Measurements from ENCODE around the gene PAFAH1B1. TPM values are rescaled to one million over a fixed set of nuclear protein-coding genes. Genes with fewer than 3 reads are reported as not detected.
"Not testable (repeated sequence)": the region's sequence is repeated elsewhere in the genome, so short reads cannot be mapped to it uniquely, and the experiment has no call there.

Gene PAFAH1B1
- total RNA-seq, 1 experiment from 2014 or later = 31.6 TPM

DNA sequence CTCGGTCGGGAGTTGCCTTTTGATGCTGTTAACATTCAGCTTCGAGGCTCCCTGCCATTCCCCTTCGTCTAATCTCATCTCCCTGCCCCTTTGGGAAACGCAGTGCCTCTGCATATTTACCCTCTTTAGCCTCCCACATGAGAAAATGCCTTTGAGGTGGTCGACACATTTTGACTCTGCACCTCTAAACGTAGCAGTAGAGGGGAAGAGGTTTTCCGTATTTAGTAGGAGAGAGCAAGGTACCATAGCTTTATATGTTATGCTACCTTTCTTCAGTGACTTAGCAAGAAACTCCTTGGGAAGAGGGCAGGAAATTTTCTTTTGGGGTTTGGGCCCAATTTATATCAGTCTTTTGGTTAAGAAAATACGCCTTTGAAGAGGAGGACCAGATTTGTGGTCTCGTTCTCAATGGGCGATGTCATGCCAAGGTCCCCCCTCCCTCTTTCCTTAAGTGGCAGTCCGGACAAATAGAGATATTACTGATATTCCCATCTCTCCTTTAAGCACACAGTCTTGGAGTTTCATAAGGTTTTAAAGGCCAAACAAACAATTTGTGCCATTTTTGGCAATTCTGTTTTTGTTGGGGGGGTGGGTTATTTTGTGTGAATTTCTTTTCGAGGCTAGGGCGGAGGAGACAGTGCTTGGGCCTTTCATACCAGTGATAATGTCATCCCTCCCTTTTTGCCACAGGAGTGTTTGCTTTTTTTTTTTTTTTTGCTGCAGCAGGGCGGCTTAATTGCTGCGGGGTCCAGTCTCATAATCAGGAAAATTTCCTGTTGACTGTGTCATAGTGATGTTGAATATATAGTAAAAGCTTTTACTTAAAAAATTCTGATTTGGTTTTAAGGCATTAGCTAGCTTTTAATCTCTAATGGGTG, 1.5 kb downstream of the PAFAH1B1 start:
- peak; percentile 17 for DNase-seq (ENCODE audit: low spot score)

DNA sequence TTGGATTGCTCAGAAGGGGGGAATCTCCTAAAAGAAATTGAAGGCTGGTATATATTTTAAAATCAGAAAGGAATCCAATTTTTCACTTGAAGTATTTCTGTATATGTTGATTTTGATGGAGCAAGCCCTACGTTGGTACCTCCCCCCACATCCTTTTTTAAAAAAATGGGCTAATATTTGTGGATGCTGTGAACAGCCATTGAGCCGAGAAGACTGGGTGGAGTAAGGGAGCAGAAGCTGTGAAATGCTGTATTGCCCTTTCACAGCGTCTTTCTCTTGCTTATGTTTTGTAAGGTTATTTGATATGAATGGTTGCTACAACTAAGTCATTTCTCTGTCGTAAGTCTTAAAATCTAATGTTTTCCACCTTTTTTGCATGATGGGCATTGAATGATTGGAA, 2.3 kb downstream of the PAFAH1B1 start:
- no peak for DNase-seq (ENCODE audit: low spot score)

DNA sequence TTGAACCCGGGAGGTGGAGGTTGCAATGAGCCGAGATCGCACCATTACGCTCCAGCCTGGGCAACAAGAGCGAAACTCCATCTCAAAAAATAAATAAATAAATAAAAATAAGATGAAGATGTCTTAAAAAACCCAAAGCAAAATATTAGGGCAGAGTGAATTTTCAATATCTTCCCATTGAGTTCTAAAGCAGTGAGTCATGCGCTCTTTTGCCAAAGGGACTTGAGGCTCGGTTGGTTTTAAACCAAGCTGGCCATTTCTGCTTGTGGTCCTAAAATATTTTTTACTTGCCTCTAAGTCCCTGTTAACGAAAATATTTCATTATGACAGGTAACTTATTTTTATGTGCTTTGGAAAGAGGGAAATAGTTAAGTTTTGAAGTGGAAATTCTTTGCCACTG, 4.7 kb downstream of the PAFAH1B1 start:
- no peak for DNase-seq (ENCODE audit: low spot score)

DNA sequence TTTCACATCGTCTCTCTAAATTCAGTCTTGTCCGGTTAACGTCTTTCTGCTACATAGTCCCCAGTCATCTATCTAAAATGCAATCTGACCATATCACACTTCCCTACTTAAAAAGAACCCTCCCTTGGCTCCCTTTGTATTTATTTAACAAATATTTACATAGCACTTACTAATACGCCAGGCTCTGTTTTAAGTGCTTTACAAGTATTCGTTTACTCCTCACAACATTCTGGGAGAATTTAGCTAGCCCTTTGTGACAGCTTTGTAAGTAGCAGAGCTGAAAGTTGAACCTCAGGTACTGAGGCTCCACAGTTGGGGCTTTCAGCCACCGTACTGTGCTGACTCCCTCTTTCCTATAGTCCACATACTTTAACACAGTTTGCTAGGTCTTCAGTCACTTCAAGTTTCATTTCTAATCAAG, 9.2 kb downstream of the PAFAH1B1 start:
- peak; percentile 16 for DNase-seq (ENCODE audit: low spot score)

DNA sequence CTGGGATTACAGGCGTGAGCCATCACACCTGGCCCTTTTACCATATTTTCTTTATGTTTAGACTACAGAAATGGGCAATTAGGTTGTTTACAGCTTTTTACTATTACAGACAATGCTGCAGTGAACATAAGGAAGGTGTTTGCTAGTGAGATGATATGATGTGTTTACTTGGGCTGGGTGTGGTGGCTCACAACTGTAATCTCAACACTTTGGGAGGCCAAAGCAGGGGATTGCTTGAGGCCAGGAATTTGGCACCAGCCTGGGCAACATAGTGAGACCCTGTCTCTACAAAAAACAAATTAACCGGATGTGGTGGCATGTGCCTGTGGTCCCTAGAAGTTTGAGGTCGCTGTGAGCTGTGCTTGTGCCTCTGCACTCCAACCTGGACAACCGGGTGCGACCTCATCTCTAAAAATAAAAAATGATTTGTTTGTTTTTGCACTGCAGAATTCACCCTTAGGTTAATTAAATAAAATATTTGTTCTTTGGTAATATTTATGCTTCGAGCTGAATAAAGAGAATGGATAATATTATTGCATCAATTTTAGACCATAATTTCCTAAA, 15.0 kb downstream of the PAFAH1B1 start:
- DNase-seq (ENCODE audit: low spot score) = no peak

DNA sequence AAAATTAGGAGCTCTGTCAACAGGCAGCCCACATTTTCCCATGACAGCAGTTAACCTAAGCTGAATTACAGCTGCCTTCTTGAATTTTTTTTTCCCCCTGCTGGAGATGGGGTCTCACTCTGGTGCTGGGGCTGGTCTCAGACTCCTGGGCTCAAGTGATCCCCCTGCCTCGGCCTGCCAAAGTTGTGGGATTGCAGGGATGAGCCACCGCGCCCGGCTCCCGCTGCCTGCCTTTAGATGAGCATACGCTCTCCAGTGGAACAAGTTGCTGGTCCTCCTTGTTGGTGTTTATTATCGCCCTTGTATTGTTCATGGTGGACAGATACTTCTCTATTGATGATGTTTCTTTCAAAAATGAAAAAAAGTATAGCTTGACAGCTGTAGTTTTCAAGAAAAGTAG, 15.6 kb downstream of the PAFAH1B1 start:
- DNase-seq (ENCODE audit: low spot score) = no peak

DNA sequence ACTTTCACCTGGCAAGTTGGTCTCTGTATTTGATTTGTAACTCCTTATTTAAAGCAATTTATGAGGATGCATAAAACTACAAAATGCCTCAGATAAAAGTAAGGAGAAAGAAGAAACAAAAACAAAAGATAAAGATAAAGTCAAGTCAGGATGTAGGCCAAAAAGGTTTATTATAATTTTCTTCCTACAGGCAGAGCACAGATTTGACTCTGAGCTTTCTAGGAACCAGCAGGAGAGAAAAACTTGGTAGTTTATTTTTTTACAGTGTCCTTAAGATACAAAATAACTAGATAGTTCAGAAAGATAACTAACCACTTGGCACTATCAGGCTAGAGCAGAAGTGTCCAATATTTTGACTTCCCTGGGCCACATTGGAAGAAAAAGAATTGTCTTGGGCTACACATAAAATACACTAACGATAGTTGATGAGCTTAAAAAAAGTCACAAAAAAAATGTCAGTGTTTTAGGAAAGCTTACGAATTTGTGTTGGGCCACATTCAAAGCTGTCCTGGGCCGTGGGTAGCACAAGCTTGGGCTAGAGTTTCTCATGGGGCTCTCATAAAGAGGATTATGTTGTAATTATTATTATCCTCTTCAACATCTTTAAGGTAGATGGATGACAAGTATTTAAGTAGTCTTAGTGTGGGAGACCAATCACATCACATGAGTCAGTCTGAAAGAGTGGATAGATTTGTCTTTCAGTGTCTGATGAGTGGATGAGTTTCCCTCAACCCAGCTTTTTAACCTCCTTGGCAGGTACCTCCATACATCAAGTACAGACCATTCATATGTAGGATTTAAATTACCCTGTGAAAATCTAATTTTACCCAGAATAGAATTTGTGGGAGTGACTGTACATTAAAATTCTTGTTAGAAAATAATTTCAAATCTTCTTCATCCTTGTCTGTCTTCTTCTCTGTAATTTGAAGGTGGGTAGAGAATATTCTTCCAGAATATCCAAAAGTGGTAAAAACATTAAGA, 17.0 kb downstream of the PAFAH1B1 start:
- DNase-seq (ENCODE audit: low spot score) = no peak

DNA sequence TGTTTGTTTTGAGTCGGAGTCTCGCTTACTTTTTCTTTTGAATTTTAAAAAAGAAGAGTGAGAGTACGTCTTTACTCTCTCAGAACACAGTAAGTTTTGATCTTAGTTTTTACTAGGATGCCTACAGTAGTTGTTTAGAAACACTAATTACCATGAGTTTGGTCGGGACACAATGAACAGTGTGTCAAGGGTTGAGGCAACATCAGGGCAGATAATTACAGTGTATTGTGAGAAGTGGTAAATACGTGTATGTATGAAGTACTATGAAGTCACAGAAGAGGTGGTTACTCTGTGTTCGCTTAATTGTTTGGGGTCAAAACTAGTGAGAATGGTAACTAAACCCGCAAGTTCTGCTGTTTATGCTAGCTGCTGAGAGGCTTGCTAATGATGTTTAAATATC, 18.2 kb downstream of the PAFAH1B1 start:
- DNase-seq (ENCODE audit: low spot score) = no peak

DNA sequence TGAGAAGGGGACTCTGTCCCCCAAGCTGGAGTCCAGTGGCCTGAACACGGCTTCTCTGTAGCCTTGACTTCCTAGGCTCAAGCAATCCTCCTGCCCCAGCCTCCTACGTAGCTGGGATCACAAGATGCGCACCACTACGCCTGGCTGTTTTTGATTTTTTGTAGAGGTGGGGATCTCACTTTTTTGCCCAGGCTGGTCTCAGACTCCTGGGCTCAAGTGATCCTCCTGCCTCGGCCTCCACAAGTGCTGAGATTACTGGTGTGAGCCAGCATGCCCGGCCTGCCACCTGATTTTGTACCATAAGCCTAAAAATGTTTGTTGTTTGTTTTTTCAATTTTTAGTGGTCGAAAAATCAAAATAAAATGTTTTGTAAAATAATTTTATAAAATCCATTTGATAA, 19.2 kb downstream of the PAFAH1B1 start:
- DNase-seq (ENCODE audit: low spot score) = no peak

DNA sequence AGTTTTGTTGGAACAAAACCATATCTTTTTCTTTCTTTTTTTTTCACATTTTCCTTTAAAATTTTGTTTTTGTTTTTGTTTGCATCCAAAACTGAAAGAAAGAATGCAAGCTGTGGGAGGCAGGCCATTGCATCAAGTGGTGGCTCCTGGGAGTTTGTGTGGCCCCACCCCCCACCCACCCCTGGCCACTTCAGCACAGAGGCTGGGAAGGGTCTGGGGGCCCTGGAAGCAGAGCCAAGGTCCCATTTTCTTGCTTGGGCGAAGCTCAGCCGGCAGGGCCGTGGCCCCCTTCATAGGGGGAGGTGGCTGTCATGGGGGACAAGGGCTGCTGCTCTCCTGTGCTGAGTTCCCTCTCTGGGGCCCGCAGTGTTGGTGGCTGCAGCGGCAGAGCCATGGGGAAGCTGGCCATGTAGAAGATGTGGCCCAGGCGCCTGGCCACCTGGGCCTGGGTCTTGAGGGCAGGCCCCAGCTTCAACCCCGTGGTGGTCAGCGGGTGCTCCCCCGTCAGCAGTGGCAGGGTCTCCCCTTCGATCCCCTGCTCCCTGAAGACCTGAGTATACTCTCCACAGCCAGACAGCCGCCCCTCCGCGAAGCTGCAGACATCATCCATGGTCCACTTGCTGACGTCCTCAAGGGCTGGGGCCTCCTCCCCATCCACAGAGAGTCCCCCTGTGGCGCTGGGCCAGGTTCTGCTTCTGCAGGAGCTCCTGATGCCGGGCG, 19.8 kb downstream of the PAFAH1B1 start:
- DNase-seq (ENCODE audit: low spot score) = no peak

DNA sequence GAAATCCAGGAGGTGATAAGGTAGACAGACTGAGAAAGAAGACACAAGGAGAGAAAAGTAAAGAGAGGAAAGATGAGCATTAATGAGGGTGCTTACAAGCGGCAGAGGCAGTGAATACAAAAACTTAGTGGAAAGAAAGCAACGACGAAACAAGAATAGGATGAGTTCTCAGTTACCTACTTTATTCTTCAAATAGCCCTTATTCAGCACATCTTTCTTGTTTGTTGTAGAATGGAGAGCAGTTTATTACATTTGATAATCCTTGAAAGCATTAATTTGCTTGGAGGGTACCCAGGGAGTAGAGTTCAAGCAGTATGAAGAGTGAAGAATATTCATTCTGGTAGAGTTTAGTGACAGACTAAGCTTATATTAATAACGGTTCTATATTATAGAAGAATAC, 22.4 kb downstream of the PAFAH1B1 start:
- no peak for DNase-seq (ENCODE audit: low spot score)

DNA sequence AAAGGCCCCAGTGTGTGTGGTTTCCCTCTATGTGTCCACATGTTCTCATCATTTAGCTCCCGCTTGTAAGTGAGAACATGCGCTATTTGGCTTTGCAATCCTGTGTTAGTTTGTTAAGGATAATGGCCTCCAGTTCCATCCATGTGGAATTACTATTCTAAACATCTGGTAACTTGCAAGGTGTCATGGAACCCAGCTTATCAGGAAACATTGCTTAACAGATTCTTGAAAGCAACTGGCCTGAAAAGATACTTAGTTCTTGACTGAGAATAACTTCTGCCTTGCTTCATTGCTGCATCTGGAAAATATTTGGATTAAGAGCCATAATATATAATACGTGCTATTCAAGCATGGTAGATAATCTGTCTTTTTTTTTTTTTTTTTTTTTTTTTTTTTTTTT, 27.8 kb downstream of the PAFAH1B1 start:
- no peak for DNase-seq (ENCODE audit: low spot score)

DNA sequence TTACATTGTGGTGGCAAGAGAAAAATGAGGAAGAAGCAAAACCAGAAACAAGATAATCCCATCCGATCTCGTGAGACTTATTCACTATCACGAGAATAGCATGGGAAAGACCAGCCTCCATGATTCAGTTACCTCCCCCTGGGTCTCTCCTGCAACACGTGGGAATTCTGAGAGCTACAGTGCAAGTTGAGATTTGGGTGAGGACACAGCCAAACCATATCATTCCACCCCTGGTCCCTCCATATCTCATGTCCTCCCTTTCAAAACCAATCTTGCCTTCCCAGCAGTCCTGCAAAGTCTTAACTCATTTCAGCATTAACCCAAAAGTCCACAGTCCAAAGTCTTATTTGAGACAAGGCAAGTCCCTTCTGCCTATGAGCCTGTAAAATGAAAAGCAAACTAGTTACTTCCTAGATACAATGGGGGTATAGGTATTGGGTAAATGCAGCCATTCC, 28.5 kb downstream of the PAFAH1B1 start:
- not testable (repeated sequence) for DNase-seq (ENCODE audit: low spot score)

DNA sequence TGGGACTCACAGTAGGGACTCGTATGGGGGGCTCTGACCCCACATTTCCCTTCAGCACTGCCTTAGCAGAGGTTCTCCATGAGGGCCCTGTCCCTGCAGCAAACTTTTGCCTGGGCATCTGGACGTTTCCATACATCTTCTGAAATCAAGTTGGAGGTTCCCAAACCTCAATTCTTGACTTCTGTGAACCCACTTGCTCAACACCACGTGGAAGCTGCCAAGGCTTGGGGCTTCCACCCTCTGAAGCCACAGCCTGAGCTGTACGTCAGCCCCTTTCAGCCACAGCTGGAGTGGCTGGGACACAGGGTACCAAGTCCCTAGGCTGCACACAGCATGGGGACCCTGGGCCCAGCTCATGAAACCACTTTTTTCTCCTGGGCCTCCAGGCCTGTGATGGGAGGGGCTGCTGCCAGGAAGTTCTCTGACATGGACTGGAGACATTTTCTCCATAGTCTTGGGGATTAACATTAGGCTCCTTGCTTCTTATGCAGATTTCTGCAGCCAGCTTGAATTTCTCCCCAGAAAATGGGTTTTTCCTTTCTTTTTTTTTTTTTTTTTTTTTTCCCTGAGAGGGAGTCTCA, 29.4 kb downstream of the PAFAH1B1 start:
- DNase-seq (ENCODE audit: low spot score) = not testable (repeated sequence)

DNA sequence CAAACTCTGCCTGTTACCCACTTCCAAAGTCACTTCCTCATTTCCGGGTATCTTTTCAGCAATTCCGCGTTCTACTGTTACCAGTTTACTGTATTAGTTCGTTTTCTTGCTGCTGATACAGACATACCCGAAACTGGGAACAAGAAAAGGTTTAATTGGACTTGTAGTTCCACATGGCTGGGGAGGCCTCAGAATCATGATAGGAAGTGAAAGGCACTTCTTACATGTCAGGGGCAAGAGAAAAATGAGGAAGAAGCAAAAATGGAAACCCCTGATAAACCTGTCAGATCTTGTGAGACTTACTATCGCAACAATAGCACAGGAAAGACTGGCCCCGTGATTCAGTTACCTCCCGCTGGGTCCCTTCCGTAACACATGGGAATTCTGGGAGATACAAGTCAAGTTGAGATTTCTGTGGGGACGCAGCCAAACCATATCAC, 30.9 kb downstream of the PAFAH1B1 start:
- no peak for DNase-seq (ENCODE audit: low spot score)

DNA sequence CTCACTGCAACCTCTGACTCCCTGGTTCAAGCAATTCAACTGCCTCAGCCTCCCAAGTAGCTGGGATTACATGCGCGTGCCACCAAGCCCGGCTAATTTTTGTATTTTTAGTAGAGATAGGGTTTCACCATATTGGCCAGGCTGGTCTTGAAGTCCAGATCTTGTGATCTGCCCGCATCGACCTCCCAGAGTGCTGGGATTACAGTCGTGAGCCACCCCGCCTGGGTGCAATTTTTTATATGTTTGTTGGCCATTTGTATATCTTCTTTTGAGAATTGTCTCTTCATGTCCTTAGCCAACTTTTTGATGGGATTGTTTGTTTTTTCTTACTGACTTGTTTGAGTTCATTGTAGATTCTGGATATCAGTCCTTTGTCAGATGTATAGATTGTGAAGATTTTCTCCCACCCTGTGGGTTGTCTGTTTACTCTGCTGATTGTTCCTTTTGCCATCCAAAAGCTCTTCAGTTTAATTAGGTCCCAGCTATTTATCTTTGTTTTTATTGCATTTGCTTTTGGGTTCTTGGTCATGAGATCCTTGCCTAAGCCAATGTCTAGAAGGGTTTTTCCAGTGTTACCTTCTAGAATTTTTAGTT, 33.3 kb downstream of the PAFAH1B1 start:
- not testable (repeated sequence) for DNase-seq (ENCODE audit: low spot score)

DNA sequence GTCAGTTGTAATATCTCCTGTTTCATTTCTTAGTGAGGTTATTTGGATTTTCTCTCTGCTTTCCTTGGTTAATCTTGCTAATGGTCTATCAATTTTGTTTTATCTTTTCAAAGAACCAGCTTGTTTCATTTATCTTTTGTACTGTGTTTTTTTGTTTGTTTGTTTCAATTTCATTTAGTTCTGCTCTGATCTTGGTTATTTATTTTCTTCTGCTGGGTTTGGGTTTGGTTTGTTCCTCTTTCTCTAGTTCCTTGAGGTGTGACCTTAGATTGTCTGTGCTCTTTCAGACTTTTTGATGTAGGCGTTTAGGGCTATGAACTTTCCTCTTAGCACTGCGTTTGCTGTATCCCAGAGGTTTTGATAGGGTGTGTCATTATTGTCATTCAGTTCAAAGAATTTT, 35.5 kb downstream of the PAFAH1B1 start:
- not testable (repeated sequence) for DNase-seq (ENCODE audit: low spot score)

DNA sequence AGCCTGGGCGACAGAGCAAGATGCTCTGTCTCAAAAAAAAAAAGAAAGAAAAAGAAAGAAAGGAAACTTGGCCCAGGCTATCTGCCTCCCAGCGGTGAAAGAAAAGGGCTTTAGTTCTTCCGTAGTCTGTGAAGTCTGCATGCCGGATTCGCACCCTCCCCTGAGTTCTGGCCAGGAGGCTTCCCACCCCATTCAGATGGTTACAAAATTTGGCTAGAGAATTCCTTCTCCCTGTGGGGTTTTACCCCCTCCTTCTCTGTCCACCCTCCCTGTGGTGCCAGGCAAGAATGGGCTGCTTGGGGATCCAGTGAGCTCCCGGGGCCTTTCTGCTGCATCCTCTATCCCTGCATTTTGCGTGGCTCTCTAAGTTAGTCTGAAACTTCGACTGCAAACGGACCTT, 37.8 kb downstream of the PAFAH1B1 start:
- DNase-seq (ENCODE audit: low spot score) = no peak

DNA sequence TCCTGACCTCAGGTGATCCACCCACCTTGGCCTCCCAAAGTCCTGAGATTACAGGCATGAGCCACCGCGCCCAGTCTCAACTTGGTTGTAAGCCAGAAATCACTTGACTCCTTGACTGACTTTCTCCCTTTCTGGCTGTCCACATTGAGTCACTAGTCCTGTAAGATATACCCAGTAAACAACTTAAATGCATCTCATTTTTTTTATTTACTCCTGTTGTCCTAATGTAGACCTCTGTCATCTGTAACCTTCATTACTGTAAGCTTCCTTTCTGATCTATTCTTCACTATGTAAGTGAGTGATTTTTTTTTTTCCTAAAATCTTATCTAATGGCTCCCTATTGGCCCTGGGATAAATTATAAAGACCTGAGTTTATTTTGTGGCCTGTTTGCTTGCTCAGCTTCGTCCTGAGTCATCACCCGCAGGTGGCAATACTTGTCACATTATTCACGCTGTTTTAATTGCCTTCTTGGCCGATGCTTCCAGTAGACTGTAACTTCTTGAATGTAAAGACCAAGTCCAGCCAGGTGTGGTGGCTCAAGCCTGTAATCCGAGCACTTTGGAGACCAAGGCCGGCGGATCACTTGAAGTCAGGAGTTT, 41.0 kb downstream of the PAFAH1B1 start:
- peak; percentile 80 for DNase-seq (ENCODE audit: low spot score)

DNA sequence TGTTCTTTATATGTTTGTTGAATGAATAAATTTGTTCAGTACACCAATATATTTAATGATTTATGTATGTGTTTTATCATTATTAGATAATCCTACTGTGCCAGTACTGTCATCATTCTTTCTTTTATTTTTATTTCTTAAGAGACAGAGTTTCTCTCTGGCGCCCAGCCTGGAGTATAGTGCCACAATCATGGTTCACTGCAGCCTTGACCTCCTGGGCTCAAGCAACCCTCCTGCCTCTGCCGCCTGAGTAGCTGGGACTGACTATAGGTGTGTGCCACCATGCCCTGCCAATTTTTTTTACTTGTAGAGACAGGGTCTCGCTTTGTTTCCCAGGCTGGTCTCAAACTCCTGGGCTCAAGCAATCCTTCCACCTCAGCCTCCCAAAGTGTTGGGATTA, 41.8 kb downstream of the PAFAH1B1 start:
- no peak for DNase-seq (ENCODE audit: low spot score)
